ENCODE measurements around the gene CENPX. TPM values are rescaled to one million over a fixed set of nuclear protein-coding genes. Genes with fewer than 3 reads are reported as not detected.
A peak's percentile ranks its signal among the peaks of the same experiment; 100 is the strongest.
"Not testable (repeated sequence)": the region's sequence is repeated elsewhere in the genome, so short reads cannot be mapped to it uniquely, and the experiment has no call there.

CENPX gene
- total RNA-seq, 1 donor from 2014 or later = 30.5 TPM

DNA sequence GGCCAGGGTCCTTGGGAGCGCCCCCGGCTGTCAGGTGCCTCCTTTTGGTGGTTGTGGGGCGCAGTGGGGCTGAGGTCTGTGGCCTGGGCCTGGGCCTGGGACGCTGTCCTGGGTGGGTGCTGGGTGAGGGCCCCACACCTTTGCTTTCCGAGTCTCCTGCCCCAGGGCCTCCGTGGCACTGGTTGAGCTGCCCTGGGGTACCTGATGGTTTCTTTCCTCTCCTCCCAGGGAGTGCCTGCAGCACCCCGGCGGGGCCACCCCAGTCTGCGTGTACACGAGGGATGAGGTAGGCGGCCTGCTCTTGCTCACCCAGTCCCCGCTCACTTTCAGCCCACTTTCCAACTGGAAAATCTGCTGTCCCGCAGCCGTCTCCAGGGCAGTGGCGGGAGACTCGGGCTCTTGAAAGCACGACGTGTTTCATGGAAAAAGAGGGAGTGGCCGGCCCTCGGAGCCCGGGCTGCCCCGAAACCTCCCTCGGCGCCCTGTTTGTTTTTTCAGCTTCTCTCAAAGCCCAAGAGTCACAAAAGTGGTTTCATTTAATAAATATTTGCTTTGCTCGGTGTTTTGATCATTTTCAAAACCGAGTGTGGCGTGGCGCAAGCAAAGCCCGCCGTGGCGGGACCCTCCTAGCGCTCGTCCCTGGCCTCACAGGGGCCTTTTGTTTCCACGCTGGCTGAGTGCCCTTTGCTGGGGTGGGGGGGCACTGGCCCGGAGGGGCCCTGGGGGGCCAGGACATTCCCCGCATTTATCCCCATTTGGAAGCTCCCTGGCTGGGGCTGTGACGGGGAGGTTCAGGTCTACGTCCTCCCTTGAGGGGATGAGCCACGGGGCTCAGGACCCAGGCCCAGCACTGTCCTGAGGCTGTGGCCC, 27.9 kb downstream of the CENPX start:
- no peak for DNase-seq (ENCODE audit: missing footprints)
- ATAC-seq = no peak
- intact Hi-C loops (cut with DNase I) = no loop called here

DNA sequence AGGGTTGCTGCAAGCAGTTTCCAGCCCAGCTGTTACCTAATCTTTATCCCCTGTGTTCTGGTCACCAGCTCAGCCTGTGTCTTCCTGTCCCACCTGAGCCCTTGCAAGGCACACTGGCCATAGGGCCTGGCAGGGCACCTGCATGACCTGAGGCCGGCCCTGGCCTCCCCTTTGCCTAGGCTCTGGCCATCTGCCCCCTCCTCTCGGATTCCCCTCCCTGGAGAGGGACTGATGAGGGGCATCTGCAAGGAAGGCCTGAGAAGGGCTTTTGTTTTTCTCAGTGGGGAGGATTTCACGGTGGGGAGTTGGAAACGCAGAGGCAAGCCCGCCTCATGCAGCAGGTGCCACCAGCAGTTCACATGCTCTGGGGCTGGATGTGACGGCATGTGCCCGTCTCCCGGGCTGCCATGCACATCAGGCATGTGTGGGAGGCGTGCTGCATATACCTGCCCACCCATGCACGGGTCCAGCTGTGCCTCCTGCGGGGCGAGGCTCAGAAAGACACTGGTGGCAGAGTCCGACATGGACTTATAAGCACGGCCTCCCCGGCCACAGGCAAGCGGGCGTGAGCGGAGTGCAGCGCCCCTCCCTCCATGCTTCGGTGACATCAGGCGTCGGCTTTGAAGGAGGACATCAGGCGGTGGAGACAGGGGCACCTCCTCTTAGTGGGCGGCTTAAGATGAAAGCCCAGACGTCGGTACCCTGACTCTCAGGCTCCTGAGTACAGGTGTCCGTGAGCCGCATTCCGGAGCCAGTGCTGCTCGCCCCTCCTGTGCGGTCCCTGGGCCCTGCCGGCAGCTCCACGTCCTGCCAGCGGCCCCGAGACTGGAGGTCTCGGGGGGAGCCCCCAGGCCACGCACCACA, 28.7 kb downstream of the CENPX start:
- no peak for DNase-seq (ENCODE audit: missing footprints)
- no peak for ATAC-seq
- intact Hi-C loops (cut with DNase I) = loop anchor here (2.0 kb wide), 1 partner anchor 19 kb away; no protein-coding TSS in a partner anchor

DNA sequence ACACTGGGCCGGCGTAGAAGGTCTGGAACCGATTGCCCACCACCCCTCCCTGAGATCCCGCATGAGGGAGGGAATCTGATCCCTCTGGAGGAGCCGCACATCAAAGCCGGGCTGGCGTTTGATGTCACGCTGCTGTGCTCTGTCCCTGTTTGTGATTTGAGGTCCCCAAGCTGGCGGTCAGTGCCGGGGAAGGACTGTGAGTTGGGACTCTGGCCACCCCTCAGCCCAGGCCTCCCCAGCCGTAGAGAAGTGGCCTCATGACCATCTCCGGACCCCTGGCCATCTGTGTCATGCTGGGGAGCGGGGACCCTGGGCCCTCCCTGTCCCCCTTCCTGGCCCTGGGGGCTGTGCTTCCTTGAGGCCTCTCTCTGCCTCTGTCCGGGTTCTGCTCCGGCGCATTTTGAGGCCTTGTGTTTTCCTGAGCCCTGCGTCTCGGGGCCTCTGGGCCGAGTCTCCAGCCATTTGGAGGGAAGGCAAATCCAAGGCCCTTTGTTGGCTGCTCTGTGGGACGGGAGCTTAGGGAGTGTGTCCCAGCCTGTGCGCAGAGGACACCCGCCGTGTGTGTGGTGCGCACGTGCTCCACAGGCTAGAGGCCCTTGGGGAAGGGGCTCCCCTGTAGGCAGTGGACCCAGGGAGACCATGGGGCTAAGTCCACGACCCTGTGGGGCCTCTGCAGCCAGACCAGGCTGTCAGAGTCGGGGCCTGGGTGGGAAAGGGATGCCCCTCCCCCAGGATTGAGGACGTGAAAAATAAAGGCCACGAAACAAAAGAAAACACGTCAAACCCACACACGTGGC, 30.2 kb downstream of the CENPX start:
- no peak for ATAC-seq
- intact Hi-C loops (cut with DNase I) = loop anchor here (2.0 kb wide), 1 partner anchor 20 kb away; no protein-coding TSS in a partner anchor

DNA sequence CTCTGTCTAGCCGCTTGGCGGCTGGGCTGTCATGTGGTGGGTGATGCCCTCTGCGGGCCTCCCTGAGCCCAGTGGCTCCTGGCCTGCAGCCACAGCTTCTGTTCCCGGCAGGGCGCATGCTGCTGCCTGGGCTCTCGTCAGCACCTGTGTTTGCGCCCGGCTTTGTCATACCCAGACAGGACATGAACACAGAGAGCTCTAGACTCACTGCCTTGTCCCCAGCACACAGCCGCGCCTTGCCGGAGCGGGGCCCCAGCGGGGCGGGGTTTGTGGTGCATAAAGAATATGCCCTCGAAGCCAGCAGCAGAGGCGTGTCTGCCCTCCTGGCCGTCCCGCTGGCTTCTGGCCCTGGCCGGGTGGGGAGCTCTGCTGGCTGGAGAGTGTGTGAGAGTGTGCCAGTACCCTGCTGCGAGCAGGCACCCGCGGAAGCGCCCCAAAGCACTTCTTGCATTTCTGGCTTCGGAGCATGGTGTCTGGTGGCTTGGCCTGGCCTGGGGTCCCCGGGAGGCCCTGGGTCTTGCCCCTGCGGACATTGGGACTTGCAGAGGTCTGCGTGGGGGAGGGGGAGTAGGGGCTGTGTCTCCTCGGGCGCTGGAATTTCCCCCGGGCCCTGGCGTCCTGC, 30.9 kb downstream of the CENPX start:
- ATAC-seq = peak; percentile 87
- intact Hi-C loops (cut with DNase I) = loop anchor here (2.0 kb wide), 1 partner anchor 21 kb away; no protein-coding TSS in a partner anchor
- DNase-seq (ENCODE audit: missing footprints) = peak; percentile 84

More for the DNA sequence above, 30.2 kb downstream of the CENPX start:
- no peak for DNase-seq (ENCODE audit: missing footprints)

DNA sequence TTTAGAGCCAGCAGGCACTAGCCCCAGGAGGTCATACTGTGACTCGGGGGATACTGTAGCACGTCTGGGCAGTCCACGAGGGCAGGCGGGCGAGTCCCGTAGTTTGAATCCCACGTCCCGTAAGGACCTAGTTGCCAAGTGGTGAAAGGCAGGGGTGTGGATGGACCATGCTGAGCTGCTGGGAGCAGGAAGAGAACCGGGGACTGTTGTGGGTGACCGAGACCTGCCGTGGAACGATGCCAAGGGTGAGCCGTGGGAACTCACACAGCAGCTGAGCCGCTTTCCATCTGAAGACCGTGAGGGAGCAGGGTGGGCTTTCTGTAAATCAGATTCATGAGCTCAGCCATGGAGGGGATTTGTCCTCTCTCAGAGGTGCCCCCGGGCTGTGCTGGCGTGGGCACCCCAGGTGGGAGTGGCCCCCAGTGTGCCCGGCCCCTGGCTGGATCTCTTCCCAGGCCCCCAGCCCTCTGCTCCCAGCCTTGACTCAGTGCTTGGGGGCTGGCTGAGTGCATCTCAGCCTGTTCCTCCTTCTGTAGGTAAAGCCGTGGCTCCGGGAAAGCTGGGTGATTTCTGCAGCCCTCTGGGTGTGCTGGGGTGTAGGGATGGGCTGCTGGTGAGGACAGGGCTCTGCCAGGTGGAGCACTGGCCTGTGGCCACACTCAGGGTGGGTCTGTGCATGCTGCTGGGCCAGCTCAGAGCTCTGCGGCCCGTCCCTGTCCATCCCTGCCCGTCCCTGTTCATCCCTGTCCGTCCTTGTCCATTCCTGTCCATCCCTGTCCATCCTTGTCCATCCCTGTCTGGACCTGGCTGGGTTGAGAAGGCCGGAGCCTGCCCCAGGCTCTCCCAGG, 31.6 kb downstream of the CENPX start:
- DNase-seq (ENCODE audit: missing footprints) = no peak
- peak; percentile 9 for ATAC-seq
- intact Hi-C loops (cut with DNase I) = no loop called here

DNA sequence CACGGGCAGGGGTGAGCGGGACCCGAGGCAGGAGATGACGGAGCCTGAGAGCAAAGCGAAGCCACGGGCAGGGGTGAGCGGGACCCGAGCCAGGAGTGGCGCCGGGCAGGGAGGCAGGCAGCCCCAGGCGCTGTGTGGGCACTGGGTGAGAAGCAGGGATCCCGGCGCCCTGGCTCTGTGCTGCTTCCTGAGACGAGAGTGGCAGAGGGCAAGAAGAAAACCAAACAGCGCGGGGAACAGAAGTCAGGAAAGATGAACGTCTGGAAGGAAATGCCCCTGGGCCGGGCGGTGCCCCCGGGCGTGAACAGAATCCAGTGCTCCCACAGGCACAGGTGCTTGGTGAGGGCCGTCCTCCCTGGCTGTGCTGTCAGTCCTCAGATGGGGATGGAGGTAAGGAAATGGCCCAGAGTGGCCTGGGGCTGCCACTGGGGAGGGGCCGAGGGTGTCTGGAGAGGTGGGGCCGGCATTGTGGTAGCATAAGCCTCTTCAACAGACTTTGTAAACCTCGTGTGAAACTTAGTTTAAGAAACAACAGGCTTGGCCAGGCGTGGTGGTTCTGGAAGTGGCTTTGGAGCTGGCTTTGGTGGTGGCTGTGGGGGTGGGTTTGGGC, 35.4 kb downstream of the CENPX start:
- intact Hi-C loops (cut with DNase I) = no loop called here
- DNase-seq (ENCODE audit: missing footprints) (no peak), ATAC-seq (no peak)

DNA sequence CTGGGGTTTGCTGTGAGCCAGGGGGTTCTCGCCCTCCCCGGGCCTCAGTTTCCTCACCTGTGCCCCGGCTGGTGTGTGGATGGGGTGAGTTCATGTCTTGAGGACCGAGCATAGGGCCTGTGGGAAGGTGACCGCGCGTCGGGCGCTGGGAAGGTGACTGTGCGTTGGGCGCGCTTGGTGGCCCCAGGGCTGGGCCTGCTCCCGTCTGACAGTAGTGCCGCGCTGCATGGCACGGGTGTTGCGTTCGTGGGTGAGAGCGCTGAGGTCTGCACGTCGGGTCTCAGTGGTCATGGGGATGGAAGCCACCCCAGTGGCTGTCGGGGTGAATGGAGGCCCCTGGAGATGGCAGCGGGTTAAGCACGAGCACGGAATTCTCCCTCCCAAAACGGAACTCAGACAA, 36.1 kb downstream of the CENPX start:
- no peak for DNase-seq (ENCODE audit: missing footprints)
- intact Hi-C loops (cut with DNase I) = no loop called here
- ATAC-seq = no peak

DNA sequence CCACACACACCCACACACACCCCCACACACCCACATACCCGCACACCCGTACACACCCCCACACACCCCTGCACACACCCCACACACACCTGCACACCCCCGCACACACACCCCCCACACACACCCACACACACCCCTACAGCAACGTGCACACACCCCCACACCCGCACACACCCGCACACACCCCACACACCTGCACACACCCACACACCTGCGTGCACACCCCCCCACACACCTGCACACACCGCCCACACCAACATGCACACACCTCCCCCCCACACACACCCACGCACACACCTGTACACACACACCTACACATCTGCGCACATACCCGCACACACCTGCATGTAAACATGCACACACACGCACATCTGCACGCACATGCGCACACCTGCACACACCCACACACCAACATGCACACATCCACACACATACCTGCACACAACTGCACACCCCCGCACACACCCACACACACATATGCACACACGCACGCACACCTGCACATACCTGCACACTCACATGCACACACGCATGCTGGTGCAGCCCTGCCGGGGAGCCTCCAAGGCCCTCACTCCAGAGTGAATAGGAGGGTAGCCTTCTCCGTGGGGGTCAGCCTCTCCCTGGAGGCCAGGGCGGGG, 37.8 kb downstream of the CENPX start:
- no peak for DNase-seq (ENCODE audit: missing footprints)
- peak; percentile 5 for ATAC-seq

DNA sequence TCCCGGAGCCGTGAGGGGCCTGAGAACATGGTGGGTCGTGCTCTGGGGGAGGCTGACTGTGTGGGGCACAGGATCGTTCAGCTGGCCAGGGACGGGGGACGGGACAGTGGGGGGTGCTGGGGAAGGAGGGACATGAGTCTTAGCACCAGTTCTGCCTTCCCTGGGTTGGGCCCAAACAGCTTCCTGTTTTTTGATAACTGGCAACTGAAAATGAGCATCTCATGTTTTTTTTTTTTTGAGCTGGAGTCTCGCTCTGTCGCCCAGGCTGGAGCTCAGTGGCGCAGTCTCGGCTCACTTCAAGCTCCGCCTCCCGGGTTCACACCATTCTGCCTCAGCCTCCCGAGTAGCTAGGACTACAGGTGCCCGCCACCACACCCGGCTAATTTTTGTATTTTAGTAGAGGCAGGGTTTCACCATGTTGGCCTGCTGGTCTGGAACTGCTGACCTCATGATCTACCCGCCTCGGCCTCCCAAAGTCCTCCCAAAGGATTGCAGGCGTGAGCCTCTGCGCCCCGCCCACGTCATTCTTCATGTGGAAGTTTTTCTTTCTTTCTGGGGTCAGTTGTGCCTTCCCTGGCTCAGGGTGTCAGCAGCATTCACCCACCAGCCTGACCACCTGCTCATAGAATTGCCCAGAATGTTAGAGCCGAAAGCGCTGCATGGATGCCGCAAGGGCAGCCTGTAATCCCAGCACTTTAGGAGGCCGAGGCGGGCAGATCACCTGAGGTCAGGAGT, 38.9 kb downstream of the CENPX start:
- intact Hi-C loops (cut with DNase I) = no loop called here
- DNase-seq (ENCODE audit: missing footprints) (no peak), ATAC-seq (no peak)

More for the DNA sequence above, 37.8 kb downstream of the CENPX start:
- intact Hi-C loops (cut with DNase I) = no loop called here

DNA sequence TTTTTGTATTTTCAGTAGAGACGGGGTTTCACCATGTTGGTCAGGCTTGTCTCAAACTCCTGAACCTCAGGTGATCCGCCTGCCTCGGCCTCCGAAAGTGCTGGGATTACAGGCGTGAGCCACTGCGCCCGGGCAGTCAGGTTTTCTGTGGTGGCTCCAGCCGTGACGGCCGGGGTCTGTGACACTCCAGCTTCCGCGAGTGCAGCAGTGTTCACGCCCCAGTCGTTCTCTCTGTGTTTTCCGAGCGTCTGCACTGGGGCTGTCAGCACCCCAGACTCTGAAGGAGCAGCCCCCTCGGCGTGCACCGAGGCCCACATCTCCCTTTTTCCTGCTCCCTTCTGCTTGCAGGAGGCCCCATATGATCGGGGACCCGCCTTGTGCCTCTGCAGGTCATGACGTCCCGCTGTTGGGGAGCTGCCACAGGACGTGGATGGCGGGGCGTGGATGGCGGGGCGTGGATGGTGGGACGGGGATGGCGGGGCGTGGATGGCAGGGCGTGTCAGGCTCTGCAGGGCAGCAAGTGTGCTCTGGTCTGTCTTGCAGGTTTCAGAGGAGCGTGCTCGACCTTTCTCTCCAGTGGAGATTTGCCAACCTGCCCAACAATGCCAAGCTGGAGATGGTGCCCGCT, 39.6 kb downstream of the CENPX start:
- ATAC-seq (no peak), DNase-seq (ENCODE audit: missing footprints) (no peak)
- intact Hi-C loops (cut with DNase I) = no loop called here

DNA sequence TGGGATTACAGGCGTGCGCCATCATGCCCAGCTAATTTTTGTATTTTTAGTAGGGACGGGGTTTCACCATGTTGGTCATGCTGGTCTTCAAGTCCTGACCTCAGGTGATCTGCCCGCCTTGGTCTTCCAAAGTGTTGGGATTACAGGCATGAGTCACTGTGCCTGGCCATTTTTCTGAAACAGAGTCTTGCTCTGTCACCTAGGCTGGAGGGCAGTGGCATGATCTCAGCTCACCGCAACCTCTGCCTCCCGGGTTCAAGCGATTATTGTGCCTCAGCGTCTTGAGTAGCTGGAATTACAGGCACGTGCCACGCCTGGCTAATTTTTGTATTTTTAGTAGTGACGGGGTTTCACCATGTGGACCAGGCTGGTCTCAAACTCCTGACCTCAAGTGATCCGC, 41.2 kb downstream of the CENPX start:
- ATAC-seq; intact Hi-C loops (cut with DNase I); DNase-seq (ENCODE audit: missing footprints): not testable (repeated sequence)

DNA sequence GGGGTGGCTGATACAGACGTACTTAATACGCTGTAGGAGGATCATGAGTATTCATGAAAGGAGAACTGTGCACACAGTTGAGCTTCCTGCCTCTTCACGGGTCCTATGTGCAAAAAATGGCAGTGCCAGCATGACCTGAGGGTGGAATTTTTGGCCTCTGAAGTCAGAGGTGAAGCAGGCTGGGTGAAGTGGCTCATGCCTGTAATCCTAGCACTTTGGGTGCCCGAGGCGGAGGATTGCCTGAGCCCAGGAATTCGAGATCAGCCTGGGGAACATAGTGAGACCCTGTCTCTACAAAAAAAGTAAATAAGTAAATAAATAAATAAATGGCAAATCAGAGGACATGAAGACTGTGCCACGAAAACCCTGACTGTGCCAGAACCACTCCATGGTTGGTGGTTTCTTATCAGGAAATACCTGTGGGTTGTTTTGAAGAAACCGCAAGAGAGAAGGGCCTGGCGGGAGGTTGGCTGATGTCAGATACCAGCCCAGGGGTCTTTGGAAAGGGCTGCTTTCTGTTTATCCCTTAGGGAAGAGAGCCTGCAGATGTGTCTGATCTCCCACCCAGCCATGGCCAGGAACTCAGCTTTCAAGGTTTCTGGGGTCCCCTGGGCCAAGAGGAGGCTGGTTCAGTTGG, 41.9 kb downstream of the CENPX start:
- intact Hi-C loops (cut with DNase I) = no loop called here
- ATAC-seq (no peak), DNase-seq (ENCODE audit: missing footprints) (no peak)

DNA sequence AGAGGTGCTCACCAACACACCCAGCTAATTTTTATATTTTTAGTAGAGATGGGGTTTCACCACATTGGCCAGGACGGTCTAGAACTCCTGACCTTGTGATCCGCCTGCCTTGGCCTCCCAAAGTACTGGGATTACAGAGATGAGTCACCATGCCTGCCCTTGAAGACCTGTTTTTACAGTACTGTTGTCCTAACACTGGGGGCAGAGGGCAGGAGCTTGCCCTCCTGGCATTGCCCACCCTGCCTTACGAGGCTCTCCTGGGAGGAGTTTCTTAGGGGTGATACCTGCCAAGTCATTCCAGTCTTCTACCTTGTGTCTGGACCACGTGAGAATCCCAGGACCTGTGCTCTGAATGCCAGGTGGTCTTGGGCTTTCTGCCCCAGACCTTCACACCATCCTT, 42.6 kb downstream of the CENPX start:
- DNase-seq (ENCODE audit: missing footprints) (no peak), ATAC-seq (no peak)
- intact Hi-C loops (cut with DNase I) = no loop called here

DNA sequence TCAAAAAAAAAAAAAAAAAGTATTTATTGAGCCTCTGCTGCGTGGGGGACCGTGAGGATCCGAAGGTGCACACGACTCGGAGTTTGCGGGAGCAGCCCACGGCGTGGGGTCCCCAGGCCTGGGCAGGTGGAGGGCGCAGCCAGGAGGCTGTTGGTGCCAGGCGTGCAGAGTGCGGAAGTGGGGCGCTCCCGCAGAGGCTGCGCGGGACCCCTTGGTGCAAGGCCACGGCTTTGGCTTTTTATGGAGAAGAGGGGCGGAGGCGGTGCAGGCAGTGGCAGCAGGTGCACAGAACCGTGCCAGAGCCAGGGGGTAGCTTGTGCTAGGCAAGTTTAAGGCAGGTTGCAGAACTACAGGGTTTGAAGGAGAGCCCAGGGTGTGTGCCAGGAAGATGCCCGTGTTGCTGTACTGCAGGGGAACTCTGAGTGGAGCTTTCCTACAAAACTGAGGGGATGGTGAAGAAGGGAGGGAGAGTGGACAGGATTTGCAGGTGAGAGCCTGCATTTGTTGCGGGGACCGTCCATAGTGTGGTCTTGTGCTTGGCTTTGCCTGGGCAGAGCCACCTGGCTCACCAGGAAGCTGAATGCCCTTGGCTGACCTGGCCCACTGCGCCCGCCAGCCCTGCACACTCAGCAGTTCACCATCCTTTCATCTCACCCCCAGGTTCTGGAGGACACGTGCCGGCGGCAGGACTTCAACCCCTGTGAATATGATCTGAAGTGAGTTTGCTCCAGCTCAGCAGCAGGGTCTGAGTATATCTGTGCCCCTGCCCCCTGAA, 44.0 kb downstream of the CENPX start:
- no peak for ATAC-seq
- intact Hi-C loops (cut with DNase I) = loop anchor here (5.0 kb wide), 1 partner anchor 34 kb away; no protein-coding TSS in a partner anchor
- peak; percentile 58 for DNase-seq (ENCODE audit: missing footprints)
